ENCODE measurements around the gene CPNE6.

DNA sequence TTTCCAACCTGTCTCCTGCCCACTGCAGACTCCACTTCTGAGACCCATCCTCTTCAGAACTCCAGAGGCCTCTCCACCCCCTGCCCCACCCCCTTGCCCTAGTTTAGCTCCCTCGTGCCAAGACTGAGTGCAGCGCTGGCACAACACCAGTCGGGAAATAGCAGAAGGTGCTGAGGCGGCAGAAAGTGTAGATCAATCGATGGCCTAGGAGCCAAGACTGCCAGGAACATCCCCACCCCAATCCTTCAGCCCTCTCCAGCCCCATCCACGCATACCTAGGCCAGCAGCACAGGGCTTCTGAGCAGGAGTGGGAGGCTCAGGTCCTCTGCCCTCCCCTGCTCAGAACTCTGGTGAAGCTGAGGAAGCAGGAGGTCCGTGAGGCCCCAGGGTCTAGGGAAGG is 1.1 kb downstream of the CPNE6 start:
- no peak for TF ChIP-seq POLR2AphosphoS5 (IDR thresholded peaks at IDR 0.05; ENCODE audit: low read depth, low read length)
- no peak for TF ChIP-seq POLR2A (IDR thresholded peaks at IDR 0.05; ENCODE audit: low read depth, low read length)
- TF ChIP-seq TAF1 (IDR thresholded peaks at IDR 0.05; ENCODE audit: borderline replicate concordance, low read depth, low read length): no peak

Data from GM12892 (cell line).